Neural progenitor cell (in vitro differentiated cells): Measurements from ENCODE around the gene KRTAP9-6. TPM values are rescaled to one million over a fixed set of nuclear protein-coding genes. Genes with fewer than 3 reads are reported as not detected.

ENCODE experiments used
- DNase-seq: peaks from one replicate; pipeline ENCODE4 v3.0.0-alpha.2; 2016; ENCODE audit warnings: low spot score
- H2AFZ ChIP-seq: fragments of 200-600 bp; sonication (generic); replicated peaks from 2 replicates; pipeline ENCODE4 v1.6.1; 2016; ENCODE audit warnings: antibody characterized with exemption
- H3F3A ChIP-seq: fragments of 200-600 bp; sonication (generic); 2 replicates; pipeline ENCODE4 v1.6.1; 2016; ENCODE audit warnings: antibody characterized with exemption, low read depth
- H3K27ac ChIP-seq: fragments of 200-600 bp; sonication (generic); 2 replicates; pipeline ENCODE4 v1.5.1; 2016; ENCODE audit warnings: mild to moderate bottlenecking
- H3K27me3 ChIP-seq: fragments of 200-600 bp; sonication (generic); 2 replicates; pipeline ENCODE4 v1.6.1; 2016; ENCODE audit warnings: mild to moderate bottlenecking, moderate library complexity
- H3K36me3 ChIP-seq: fragments of 200-600 bp; sonication (generic); 2 replicates; pipeline ENCODE4 v1.5.1; 2016
- H3K4me1 ChIP-seq: fragments of 200-600 bp; sonication (generic); 2 replicates; pipeline ENCODE4 v1.6.1; 2016; ENCODE audit warnings: mixed run types
- H3K4me2 ChIP-seq: fragments of 200-600 bp; sonication (generic); 2 replicates; pipeline ENCODE4 v1.6.1; 2016
- H3K4me3 ChIP-seq: fragments of 200-600 bp; sonication (generic); 2 replicates; pipeline ENCODE4 v1.5.1; 2016
- H3K79me2 ChIP-seq: fragments of 200-600 bp; sonication (generic); 2 replicates; pipeline ENCODE4 v1.6.1; 2016; ENCODE audit warnings: low read depth
- H3K9ac ChIP-seq: fragments of 200-600 bp; sonication (generic); 2 replicates; pipeline ENCODE4 v1.6.1; 2016
- H3K9me3 ChIP-seq: fragments of 200-600 bp; sonication (generic); 2 replicates; pipeline ENCODE4 v1.5.1; 2016; ENCODE audit warnings: low read depth
- H4K20me1 ChIP-seq: fragments of 200-600 bp; sonication (generic); 2 replicates; pipeline ENCODE4 v1.6.1; 2016; ENCODE audit warnings: low read depth
- H3K27ac Mint-ChIP-seq: 3 replicates; pipeline ENCODE4 v1.8.0; 2021; ENCODE audit warnings: mixed read lengths
- H3K27me3 Mint-ChIP-seq: 2 replicates; pipeline ENCODE4 v1.8.0; 2022; ENCODE audit warnings: low read depth, mild to moderate bottlenecking, inconsistent platforms, moderate library complexity, mixed read lengths; ENCODE audit not compliant: insufficient read depth
- H3K36me3 Mint-ChIP-seq: 3 replicates; pipeline ENCODE4 v1.8.0; 2021; ENCODE audit warnings: mixed read lengths
- H3K4me1 Mint-ChIP-seq: 3 replicates; pipeline ENCODE4 v1.8.0; 2021; ENCODE audit warnings: mixed read lengths
- H3K4me3 Mint-ChIP-seq: 3 replicates; pipeline ENCODE4 v1.8.0; 2021; ENCODE audit warnings: mild to moderate bottlenecking, moderate library complexity, mixed read lengths
- H3K9me3 Mint-ChIP-seq: 3 replicates; pipeline ENCODE4 v1.8.0; 2020; ENCODE audit warnings: mixed read lengths
- EZH2 ChIP-seq: fragments of 200-600 bp; sonication (generic); IDR thresholded peaks from 2 replicates; pipeline ENCODE4 v1.6.1; 2017; ENCODE audit warnings: antibody characterized with exemption, mild to moderate bottlenecking, moderate library complexity
- EZH2phosphoT487 ChIP-seq: fragments of 200-600 bp; sonication (generic); IDR thresholded peaks from 2 replicates; pipeline ENCODE4 v1.6.1; 2017; ENCODE audit warnings: antibody characterized with exemption
- total RNA-seq: library from RNA; depleted of rRNA; stranded (reverse); fragments of >200 nt; gene quantifications from 2 replicates; pipeline ENCODE4 v1.2.3, GENCODE V29; 2015; ENCODE audit warnings: low replicate concordance
- TF ChIP-seq, protein P1 (sequence below): fragments of 200-600 bp; sonication (generic); IDR thresholded peaks from 2 replicates; pipeline ENCODE4 v1.5.1; 2017; ENCODE audit warnings: antibody characterized with exemption, mild to moderate bottlenecking

Gene KRTAP9-6
- total RNA-seq, 1 donor from 2014 or later: not detected

DNA sequence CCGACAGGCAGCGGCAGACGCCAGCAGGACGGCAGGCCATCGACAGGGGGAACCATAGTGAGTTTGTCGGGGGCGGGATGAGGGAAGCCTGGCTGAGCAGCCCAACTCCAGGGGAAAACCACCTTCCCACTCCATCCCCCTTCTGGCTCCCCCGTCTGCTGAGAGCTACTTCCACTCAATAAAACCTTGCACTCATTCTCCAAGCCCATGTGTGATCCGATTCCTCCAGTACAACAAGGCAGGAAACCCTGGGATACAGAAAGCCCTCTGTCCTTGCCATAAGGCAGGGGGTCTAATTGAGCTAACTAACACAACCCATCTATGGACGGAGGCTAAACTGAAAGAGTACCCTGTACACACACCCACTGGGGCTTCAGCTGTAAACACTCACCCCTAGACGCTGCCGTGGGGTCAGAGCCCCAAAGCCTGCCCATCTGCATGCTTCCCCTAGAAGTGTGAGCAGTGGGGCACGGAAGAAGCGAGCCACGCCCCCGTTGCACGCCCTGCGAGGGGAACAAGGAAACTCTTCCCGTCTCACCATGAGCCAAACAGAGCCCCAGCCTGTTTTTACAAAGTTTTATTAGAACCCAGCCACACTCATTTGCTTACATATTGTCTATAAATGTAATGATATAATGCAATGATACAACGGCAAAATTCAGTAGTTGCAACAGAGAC lies 33.4 kb downstream of the KRTAP9-6 start:
- Histone ChIP-seq H2AFZ (no peak overlapping the region), H3K4me1 (no peaks in the 10 kb centered on the region)

DNA sequence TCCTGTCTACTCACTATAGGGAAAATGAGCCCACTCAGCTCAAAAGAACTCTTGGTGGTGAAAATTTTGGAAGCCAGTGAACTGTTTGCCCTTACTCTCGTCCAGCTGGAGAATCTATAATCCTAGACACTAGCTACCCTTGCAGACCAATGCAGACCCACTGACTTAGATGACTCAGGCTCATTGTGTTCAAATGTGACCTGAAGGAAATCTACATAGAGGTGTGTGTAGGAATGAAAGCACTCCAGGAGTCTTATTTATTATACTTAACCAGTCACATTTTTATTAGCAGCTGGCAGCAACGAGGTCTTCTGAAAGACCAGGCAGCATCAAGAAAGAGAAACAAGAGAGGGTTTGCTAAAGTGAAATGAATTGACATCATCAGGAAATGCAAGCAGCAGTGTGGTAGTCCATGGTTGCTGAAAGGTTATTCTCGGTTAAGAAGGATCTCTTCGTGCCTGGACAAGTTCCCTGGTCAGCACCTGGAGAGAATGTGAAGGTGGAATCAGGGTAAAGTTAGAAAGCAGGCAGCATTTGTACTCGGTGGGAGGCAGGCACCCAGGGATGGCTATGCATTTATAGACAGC lies 36.1 kb downstream of the KRTAP9-6 start:
- TF ChIP-seq EZH2: no peak
- TF ChIP-seq, protein P1, sequence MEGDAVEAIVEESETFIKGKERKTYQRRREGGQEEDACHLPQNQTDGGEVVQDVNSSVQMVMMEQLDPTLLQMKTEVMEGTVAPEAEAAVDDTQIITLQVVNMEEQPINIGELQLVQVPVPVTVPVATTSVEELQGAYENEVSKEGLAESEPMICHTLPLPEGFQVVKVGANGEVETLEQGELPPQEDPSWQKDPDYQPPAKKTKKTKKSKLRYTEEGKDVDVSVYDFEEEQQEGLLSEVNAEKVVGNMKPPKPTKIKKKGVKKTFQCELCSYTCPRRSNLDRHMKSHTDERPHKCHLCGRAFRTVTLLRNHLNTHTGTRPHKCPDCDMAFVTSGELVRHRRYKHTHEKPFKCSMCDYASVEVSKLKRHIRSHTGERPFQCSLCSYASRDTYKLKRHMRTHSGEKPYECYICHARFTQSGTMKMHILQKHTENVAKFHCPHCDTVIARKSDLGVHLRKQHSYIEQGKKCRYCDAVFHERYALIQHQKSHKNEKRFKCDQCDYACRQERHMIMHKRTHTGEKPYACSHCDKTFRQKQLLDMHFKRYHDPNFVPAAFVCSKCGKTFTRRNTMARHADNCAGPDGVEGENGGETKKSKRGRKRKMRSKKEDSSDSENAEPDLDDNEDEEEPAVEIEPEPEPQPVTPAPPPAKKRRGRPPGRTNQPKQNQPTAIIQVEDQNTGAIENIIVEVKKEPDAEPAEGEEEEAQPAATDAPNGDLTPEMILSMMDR: no peak
- Mint-ChIP-seq H3K36me3 (no peaks in the 10 kb centered on the region), H3K9me3 (no peaks in the 10 kb centered on the region), H3K4me3 (no peak overlapping the region), H3K4me1 (no peaks in the 10 kb centered on the region), H3K27ac (no peak overlapping the region), H3K27me3 (peaks cover 4% of the 10 kb centered on the region)
- DNase-seq: no peak
- H3K79me2 ChIP-seq: no peaks in the 10 kb centered on the region
- no peaks in the 10 kb centered on the region for H3K4me1 ChIP-seq
- H3K4me2 ChIP-seq: no peak overlapping the region
- no peak overlapping the region for H3K4me3 ChIP-seq
- H3K36me3 ChIP-seq: no peaks in the 10 kb centered on the region
- no peaks in the 10 kb centered on the region for H3K27me3 ChIP-seq
- no peak overlapping the region for H2AFZ ChIP-seq
- H4K20me1 ChIP-seq: no peaks in the 10 kb centered on the region
- H3K9me3 ChIP-seq: no peaks in the 10 kb centered on the region
- H3K27ac ChIP-seq: no peak overlapping the region
- no peaks in the 10 kb centered on the region for H3F3A ChIP-seq
- H3K9ac ChIP-seq: no peak overlapping the region

More for the DNA sequence above, 33.4 kb downstream of the KRTAP9-6 start:
- TF ChIP-seq, protein P1: no peak
- TF ChIP-seq EZH2 (no peak), EZH2phosphoT487 (no peak)
- H3K27me3 ChIP-seq: no peaks in the 10 kb centered on the region
- no peak for DNase-seq
- H3K79me2 ChIP-seq: no peaks in the 10 kb centered on the region
- H3K27ac Mint-ChIP-seq: no peak overlapping the region
- no peaks in the 10 kb centered on the region for H3K9me3 ChIP-seq
- H3K36me3 ChIP-seq: no peaks in the 10 kb centered on the region
- no peaks in the 10 kb centered on the region for H3K4me1 Mint-ChIP-seq
- no peak overlapping the region for H3K27ac ChIP-seq
- peaks cover 2% of the 10 kb centered on the region for H3K27me3 Mint-ChIP-seq
- H3K4me3 ChIP-seq: no peak overlapping the region
- no peak overlapping the region for H3K9ac ChIP-seq
- H3K4me3 Mint-ChIP-seq: no peak overlapping the region
- H3K9me3 Mint-ChIP-seq: no peaks in the 10 kb centered on the region
- H3K4me2 ChIP-seq: no peak overlapping the region
- no peaks in the 10 kb centered on the region for H3F3A ChIP-seq
- no peaks in the 10 kb centered on the region for H4K20me1 ChIP-seq
- no peaks in the 10 kb centered on the region for H3K36me3 Mint-ChIP-seq

DNA sequence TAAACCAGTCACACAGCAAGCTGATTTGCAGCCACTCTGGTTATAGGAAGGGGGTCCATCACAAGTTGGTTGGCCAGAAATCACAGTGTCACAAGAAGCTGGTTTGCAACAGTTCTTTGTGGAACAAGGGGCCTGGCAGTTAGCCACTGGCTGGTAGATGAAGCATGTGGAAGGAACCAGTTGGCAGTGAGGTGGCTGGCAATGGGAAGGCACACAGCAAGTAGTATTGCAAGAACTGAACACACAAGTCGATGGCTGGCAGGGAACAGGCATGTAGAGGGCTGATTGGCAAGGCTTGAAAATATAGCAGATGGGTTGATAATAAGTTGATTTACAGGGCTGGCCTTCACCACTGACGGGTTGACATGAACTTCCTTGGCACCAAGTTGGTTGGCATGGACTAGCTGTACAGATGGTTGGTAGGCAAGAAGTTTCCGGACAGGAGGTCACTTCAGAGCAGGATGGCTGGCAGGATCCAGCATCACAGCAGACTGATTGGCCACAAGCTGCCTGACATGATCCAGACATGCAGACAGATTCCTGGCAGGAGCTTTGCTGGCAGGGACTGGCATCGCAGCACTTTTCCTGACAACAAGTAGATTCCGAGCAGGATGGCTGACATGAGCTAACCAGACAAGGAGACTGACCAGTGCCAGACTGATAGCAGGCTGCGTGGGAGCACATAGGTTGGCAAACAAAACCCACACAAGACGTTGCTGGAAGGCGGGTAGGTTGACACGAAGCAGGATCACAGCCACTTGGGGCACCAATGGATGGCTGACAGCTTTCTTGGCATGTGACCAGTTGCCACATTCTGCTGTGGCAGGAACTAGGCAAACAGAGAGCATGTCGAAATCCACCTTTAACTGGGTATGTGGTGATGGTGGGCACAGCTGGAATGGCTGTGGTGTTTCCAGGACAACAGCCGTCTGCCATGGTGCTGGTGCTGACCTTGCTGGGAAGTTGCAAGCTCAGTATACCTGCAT lies 37.0 kb downstream of the KRTAP9-6 start, which contains the start of gene KRTAP29-1:
KRTAP29-1 (minus strand) TSS at position 936 of the 986 bp plus-strand sequence; CDS start at position 936, 0 bp downstream.
- peaks cover 4% of the 10 kb centered on the region for H3K27me3 Mint-ChIP-seq
- no peaks in the 10 kb centered on the region for H3K36me3 Mint-ChIP-seq
- Histone ChIP-seq H3K9ac (no peak within 1 kb of the TSS), H3K4me1 (no peaks in the 10 kb centered on the region), H3K79me2 (no peaks in the 10 kb centered on the region), H3K9me3 (no peaks in the 10 kb centered on the region), H3K4me2 (no peak within 1 kb of the TSS), H3K27me3 (no peaks in the 10 kb centered on the region), H2AFZ (no peak within 1 kb of the TSS), H3K27ac (no peak within 1 kb of the TSS), H3F3A (no peaks in the 10 kb centered on the region), H4K20me1 (no peaks in the 10 kb centered on the region), H3K36me3 (no peaks in the 10 kb centered on the region), H3K4me3 (no peak within 1 kb of the TSS)
- TF ChIP-seq, protein P1: no peak
- TF ChIP-seq EZH2 (no peak), EZH2phosphoT487 (no peak)
- DNase-seq: no peak
- H3K27ac Mint-ChIP-seq: no peak within 1 kb of the TSS
- no peak within 1 kb of the TSS for H3K4me3 Mint-ChIP-seq
- no peaks in the 10 kb centered on the region for H3K9me3 Mint-ChIP-seq
- H3K4me1 Mint-ChIP-seq: no peaks in the 10 kb centered on the region
